Fibroblast of peridontal ligament (primary cell): Measurements from ENCODE around the gene TBCE.
A peak's percentile ranks its signal among the peaks of the same experiment; 100 is the strongest.
"Not testable (repeated sequence)": the region's sequence is repeated elsewhere in the genome, so short reads cannot be mapped to it uniquely, and the experiment has no call there.

ENCODE experiments used
- DNase-seq: peaks from one replicate; pipeline ENCODE4 v3.0.0-alpha.2; 2010; ENCODE audit errors: extremely low read depth

The TBCE gene

GRCh38 chr1:235455823-235456222 lies 88.6 kb downstream of the TBCE start:
- DNase-seq = no peak

DNA sequence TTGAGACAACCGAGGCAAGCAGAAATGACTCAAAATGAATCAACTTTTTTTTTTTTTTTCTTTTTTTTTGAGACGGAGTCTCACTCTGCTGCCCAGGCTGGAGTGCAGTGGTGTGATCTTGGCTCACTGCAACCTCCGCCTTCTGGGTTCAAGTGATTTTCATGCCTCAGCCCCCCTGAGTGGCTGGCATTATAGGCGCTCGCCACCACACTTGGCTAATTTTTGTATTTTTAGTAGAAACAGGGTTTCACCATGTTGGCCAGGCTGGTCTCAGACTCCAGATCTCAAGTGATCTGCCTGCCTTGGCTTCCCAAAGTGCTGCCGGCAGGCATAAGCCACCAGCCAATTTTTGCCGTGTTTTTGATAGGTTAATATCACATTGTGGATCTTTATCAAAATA lies 90.6 kb downstream of the TBCE start:
- DNase-seq = not testable (repeated sequence)

GRCh38 chr1:235460770-235461169 lies 93.5 kb downstream of the TBCE start:
- no peak for DNase-seq

- DNase-seq = no peak
Measured at GRCh38 chr1:235461954-235462353, 94.7 kb downstream of the TBCE start.

DNA sequence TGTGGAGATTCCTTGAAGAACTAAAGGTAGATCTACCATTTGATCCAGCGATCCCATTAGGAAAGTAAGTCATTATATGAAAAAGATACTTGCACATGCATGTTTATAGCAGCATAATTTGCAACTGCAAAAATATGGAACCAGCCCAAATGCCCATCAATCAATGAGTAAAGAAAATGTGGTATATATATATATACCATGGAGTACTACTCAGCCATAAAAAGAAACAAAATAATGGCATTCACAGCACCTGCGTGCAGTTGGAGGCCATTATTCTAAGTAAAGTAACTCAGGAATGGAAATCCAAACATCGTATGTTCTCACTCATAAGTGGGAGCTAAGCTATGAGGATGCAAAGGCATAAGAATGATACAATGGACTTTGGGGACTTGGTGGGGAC lies 95.6 kb downstream of the TBCE start:
- not testable (repeated sequence) for DNase-seq

- no peak for DNase-seq
Measured at GRCh38 chr1:235465066-235465465, 97.8 kb downstream of the TBCE start.

DNA sequence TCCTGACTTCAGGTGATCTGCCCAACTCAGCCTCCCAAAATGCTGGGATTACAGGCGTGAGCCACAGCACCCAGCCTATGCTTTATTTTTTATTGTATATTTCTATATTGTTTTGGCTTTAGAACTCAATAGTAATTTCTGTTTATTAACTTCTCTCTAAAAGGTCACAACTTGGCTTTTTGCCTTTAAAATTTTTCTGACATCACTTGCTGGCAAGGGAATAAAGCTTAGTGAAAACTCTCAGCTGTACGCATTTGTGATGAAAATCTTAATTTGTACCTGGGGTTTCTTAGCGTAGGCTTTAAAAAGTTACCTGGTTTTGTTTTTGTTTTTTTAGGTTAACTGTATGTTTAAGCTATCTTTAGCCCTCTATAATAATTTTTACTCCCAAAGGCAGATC lies 100.8 kb downstream of the TBCE start:
- DNase-seq = no peak

GRCh38 chr1:235468970-235469369 lies 101.7 kb downstream of the TBCE start:
- DNase-seq = peak; percentile 6

GRCh38 chr1:235469897-235470296 lies 102.7 kb downstream of the TBCE start:
- not testable (repeated sequence) for DNase-seq

GRCh38 chr1:235470741-235471439 lies 103.7 kb downstream of the TBCE start:
- no peak for DNase-seq

DNA sequence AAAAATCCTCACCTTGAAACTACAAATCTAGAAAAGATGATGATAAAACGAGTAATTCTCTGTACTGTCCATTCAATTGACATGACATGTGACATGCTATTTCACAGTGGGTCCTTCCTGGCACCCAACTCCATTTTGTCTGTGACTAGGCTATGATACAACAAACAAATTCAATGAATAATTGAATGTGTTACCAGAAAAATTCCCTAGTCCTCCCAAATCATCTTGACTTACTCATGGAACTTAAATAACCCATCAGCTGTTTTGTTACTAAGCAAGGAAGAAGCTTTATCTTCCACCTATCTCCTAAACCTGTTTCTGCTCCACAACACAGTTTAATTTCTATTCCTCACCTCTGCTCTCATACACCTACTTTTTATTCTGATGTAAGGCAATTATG lies 106.6 kb downstream of the TBCE start:
- no peak for DNase-seq

DNA sequence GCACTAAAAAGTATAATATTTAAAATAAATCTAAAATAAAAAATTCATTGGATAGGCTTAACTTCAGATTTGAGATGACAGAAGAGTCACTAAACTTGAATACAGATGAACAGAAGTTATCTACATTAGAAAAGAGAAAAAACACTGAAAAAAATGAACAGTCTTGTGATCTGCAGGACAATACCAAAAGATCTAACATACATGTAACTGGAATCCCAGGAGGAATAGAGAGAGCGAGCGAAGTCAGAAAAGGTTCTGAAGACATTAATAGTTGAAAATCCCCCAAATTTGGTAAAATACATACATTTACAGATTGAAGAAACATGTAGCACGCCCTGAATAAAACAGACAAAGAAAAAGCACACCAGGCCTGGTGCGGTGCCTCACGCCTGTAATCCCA lies 115.9 kb downstream of the TBCE start:
- no peak for DNase-seq

- no peak for DNase-seq
Measured at GRCh38 chr1:235485558-235485957, 118.3 kb downstream of the TBCE start.

- DNase-seq = no peak
Measured at GRCh38 chr1:235486321-235486720, 119.1 kb downstream of the TBCE start.

- DNase-seq = no peak
Measured at GRCh38 chr1:235491644-235492043, 124.4 kb downstream of the TBCE start.

DNA sequence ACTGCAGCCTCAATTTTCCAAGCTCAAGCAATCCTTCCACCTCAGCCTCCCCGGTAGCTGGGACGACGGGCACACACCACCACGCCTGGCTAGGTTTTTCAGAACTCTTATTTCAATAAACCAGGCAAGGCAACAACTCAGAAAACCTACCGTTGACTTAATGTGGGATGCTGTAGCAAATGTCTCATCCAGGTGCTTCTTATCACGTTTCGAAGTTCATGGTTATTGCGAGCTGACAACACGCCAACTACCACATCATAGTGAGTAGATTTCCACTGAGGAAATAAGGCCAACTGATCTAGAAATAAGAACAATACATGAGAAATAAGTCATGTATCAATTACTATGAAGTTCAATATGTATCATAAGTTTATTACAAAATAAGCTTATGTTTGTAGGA lies 127.3 kb downstream of the TBCE start:
- DNase-seq = no peak

DNA sequence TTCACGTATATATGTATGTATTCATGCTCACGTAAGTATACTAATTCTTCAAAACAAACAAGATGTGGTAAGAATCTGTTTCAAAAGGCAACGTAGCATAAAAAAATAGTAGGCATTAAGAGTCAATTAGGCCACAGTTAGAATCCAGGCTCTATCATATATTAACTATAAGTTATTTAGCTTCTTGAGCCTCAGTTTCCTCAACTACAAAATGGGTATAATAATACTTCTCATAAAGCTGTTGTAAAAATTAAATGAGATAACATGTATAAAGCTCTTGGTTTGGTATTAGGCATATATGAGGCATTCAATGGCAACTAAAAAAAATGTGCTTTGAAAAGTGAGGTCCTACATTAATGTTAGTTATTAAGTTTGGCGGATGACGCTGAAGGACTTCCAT lies 127.8 kb downstream of the TBCE start:
- DNase-seq = no peak

GRCh38 chr1:235495551-235495950 lies 128.3 kb downstream of the TBCE start:
- DNase-seq = peak; percentile 5

DNA sequence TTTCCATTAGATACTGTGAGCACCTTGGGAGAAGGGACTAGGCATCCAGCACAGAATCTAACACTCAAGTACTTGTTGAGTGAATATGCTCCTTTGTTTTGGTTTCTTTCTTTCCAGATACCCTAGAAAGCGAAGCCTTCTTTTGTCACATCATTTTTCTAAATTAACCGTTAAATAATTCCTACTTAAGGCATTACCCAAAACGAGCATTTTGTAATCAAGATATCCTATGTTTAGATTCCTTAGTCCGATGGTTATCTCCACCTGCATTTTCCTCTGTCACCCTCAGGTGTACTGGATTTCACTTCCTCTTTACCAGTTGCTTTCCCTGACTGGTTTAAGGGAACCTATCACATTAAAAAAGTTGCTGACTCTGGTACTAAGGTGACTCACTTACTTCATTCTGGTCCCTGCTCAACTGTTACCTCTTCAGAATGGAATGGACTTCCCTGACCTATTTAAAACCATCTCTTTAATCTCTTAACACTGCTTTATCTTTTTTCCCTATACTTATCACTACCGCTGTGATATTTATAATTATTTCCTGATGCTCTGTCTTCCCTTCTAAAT lies 133.8 kb downstream of the TBCE start:
- peak; percentile 12 for DNase-seq
